Neuron (in vitro differentiated cells): Measurements from ENCODE around the gene KPNB1.
A peak's percentile ranks its signal among the peaks of the same experiment; 100 is the strongest.

Experiments used
- H2AFZ ChIP-seq: one replicate; pipeline ENCODE4 v1.6.1; 2013; ENCODE audit warnings: low read depth, mild to moderate bottlenecking, inconsistent platforms, low read length, moderate library complexity
- H3K27me3 ChIP-seq: one replicate; pipeline ENCODE4 v1.6.1; 2013; ENCODE audit warnings: low read length; ENCODE audit not compliant: insufficient read depth
- H3K36me3 ChIP-seq: one replicate; pipeline ENCODE4 v1.6.1; 2013; ENCODE audit warnings: low read length; ENCODE audit not compliant: insufficient read depth
- H3K4me1 ChIP-seq: one replicate; pipeline ENCODE4 v1.6.1; 2013; ENCODE audit warnings: low read length; ENCODE audit not compliant: insufficient read depth
- H3K4me3 ChIP-seq: 2 replicates; pipeline ENCODE4 v1.5.1; 2013; ENCODE audit warnings: mild to moderate bottlenecking, low read length, moderate library complexity
- H3K9me3 ChIP-seq: one replicate; pipeline ENCODE4 v1.6.1; 2013; ENCODE audit warnings: low read length

The KPNB1 gene

DNA sequence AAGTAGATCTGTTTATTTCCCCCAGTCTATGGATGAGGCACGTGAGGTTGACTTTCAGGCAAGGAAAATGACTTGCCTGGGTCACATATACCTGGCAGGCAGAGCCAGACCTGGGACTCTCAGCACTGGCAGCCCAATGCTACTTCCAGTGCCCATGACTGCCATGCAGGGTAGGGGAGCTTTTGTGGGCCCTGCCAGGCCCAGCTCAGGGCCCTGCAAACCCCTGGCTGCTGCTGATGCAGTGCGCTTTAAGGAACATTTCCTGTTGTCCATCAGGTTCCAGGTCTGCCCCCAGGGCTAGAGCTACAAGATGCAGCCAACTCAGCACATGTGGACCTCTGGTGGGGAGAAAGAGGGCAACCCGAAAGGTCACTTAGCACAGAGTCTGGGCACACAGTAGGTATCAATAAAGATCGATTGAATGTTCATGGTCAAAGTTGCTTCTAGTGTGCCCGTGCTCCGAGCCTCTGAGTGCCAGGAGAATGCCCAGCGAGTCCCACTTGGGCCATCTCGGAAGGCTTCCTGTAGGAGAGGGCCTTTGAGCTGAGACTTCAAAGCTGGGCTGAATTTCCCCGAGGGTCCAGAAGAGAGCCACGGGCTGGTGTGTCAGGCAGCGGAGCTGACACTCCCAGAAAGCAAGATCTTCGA lies 82.8 kb downstream of the KPNB1 start:
- no peaks in the 10 kb centered on the region for H3K9me3 ChIP-seq
- no peak overlapping the region for H3K4me3 ChIP-seq
- H3K27me3 ChIP-seq, result peaks cover 71% of the 10 kb centered on the region
- H3K36me3 ChIP-seq, result no peaks in the 10 kb centered on the region
- H3K4me1 ChIP-seq, result peaks cover 4% of the 10 kb centered on the region
- no peak overlapping the region for H2AFZ ChIP-seq

DNA sequence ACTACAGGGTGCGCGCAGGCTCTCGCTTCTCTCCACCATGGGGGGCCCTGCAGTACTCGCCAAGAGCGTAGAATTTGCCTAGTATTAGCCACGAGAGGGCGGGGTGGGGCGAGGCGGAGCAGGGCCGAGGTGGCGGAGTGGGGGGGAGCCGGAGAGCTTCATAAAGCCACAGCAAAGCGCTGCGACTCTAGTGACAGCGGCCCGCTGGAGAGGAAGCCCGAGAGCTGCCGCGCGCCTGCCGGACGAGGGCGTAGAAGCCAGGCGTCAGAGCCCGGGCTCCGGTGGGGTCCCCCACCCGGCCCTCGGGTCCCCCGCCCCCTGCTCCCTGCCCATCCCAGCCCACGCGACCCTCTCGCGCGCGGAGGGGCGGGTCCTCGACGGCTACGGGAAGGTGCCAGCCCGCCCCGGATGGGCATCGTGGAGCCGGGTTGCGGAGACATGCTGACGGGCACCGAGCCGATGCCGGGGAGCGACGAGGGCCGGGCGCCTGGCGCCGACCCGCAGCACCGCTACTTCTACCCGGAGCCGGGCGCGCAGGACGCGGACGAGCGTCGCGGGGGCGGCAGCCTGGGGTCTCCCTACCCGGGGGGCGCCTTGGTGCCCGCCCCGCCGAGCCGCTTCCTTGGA lies 83.4 kb downstream of the KPNB1 start, which contains the start of gene TBX21:
Gene TBX21 (plus strand): TSS at position 190 of the 627 bp plus-strand sequence. CDS start 219 bp downstream, at position 409.
- H3K27me3 ChIP-seq, result peaks cover 69% of the 10 kb centered on the region
- H2AFZ ChIP-seq, result peak within 1 kb of the TSS; percentile 34
- H3K4me3 ChIP-seq, result peak within 1 kb of the TSS; percentile 25
- H3K9me3 ChIP-seq, result no peaks in the 10 kb centered on the region
- no peaks in the 10 kb centered on the region for H3K36me3 ChIP-seq
- H3K4me1 ChIP-seq, result peaks cover 4% of the 10 kb centered on the region

DNA sequence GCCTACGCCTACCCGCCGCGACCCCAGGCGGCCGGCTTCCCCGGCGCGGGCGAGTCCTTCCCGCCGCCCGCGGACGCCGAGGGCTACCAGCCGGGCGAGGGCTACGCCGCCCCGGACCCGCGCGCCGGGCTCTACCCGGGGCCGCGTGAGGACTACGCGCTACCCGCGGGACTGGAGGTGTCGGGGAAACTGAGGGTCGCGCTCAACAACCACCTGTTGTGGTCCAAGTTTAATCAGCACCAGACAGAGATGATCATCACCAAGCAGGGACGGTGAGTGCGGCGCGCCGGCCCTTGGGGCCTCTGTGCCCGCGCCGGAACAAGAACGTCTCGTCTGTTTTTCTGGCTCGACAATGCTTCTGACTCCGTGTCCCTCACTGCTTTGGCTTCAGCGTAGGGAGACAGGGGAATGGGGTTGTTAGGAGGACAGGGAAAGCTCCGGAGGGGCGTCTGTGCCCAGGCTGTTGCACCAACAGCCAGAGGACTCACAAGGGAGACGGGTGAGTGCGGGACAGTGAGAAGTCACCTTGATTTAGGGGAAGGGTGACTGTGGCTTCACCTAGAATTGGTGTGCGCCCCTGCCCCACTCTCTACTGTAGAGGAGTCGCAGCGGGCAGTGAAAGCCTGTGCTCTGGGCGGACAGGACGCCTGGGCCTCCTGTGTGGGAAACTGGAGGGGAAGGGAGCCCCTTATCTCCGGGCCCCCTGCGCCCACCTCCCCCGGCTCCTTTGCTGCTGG lies 84.1 kb downstream of the KPNB1 start:
- peak overlapping the region; percentile 25 for H3K4me3 ChIP-seq
- peaks cover 4% of the 10 kb centered on the region for H3K4me1 ChIP-seq
- H2AFZ ChIP-seq, result peak overlapping the region; percentile 34
- H3K27me3 ChIP-seq, result peaks cover 69% of the 10 kb centered on the region
- H3K9me3 ChIP-seq, result no peaks in the 10 kb centered on the region
- no peaks in the 10 kb centered on the region for H3K36me3 ChIP-seq

DNA sequence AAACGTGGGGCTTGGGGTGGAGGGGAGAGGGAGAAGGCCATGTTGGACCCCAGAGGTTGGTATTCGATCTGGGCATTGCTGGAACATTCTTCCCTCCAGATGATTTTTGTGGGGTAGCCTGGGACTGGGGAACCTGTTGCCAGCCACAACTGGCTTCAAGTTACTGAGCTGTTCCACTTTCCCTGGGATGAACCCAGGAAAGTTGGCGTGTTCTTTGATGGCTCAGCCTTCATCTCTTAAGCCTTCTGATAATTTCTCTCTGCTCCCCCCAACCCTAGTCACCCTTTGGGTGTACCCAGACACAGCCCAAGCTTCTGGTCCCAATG lies 85.4 kb downstream of the KPNB1 start:
- no peaks in the 10 kb centered on the region for H3K9me3 ChIP-seq
- H3K36me3 ChIP-seq, result no peaks in the 10 kb centered on the region
- peaks cover 4% of the 10 kb centered on the region for H3K4me1 ChIP-seq
- H2AFZ ChIP-seq, result no peak overlapping the region
- H3K27me3 ChIP-seq, result peaks cover 64% of the 10 kb centered on the region
- no peak overlapping the region for H3K4me3 ChIP-seq
